Measurements from ENCODE around the gene SPATA31D4.
"Not testable (repeated sequence)": the region's sequence is repeated elsewhere in the genome, so short reads cannot be mapped to it uniquely, and the experiment has no call there.

The SPATA31D4 gene

GRCh38 chr9:81906671-81907070 lies 21.6 kb upstream of the SPATA31D4 start:
- Histone ChIP-seq H3K4me2 (ENCODE audit: low read depth, low read length, poor library complexity, severe bottlenecking) (no peak overlapping the region), H2AFZ (ENCODE audit: low read depth, low read length, severe bottlenecking) (no peak overlapping the region), H4K20me1 (ENCODE audit: low read depth, low read length) (no peaks in the 10 kb centered on the region), H3K4me3 (ENCODE audit: insufficient read depth, low read length, poor library complexity, severe bottlenecking) (no peak overlapping the region), H3K9me3 (ENCODE audit: insufficient read depth, low read length) (no peaks in the 10 kb centered on the region), H3K36me3 (ENCODE audit: low read length) (no peaks in the 10 kb centered on the region), H3K27me3 (ENCODE audit: low read length) (no peaks in the 10 kb centered on the region), H3K9me2 (replicated peaks; ENCODE audit: insufficient read depth, low read length) (no peaks in the 10 kb centered on the region), H3K9ac (ENCODE audit: low read length) (no peak overlapping the region), H3F3A (ENCODE audit: insufficient read depth) (no peaks in the 10 kb centered on the region), H3K27ac (ENCODE audit: low read depth, low read length) (no peak overlapping the region), H3K79me2 (ENCODE audit: insufficient read depth, low read length) (no peaks in the 10 kb centered on the region)
- TF ChIP-seq EZH2phosphoT487 (conservative IDR thresholded peaks at IDR 0.05; ENCODE audit: low read length) (no peak), CTCF (IDR thresholded peaks at IDR 0.05; ENCODE audit: insufficient read depth, low read length, poor library complexity, severe bottlenecking) (no peak)

- TF ChIP-seq EZH2phosphoT487 (conservative IDR thresholded peaks at IDR 0.05; ENCODE audit: low read length) (no peak), CTCF (IDR thresholded peaks at IDR 0.05; ENCODE audit: insufficient read depth, low read length, poor library complexity, severe bottlenecking) (no peak)
- Histone ChIP-seq H3K27ac (ENCODE audit: low read depth, low read length) (no peak overlapping the region), H4K20me1 (ENCODE audit: low read depth, low read length) (no peaks in the 10 kb centered on the region), H3K79me2 (ENCODE audit: insufficient read depth, low read length) (no peaks in the 10 kb centered on the region), H3K9me2 (replicated peaks; ENCODE audit: insufficient read depth, low read length) (no peaks in the 10 kb centered on the region), H3K4me2 (ENCODE audit: low read depth, low read length, poor library complexity, severe bottlenecking) (no peak overlapping the region), H2AFZ (ENCODE audit: low read depth, low read length, severe bottlenecking) (no peak overlapping the region), H3F3A (ENCODE audit: insufficient read depth) (no peaks in the 10 kb centered on the region), H3K27me3 (ENCODE audit: low read length) (no peaks in the 10 kb centered on the region), H3K36me3 (ENCODE audit: low read length) (no peaks in the 10 kb centered on the region), H3K9me3 (ENCODE audit: insufficient read depth, low read length) (no peaks in the 10 kb centered on the region), H3K4me3 (ENCODE audit: insufficient read depth, low read length, poor library complexity, severe bottlenecking) (no peak overlapping the region), H3K9ac (ENCODE audit: low read length) (no peak overlapping the region)
Observed at GRCh38 chr9:81912135-81912534, 16.1 kb upstream of the SPATA31D4 start.

- Histone ChIP-seq H3F3A (ENCODE audit: insufficient read depth) (no peaks in the 10 kb centered on the region), H3K4me3 (ENCODE audit: insufficient read depth, low read length, poor library complexity, severe bottlenecking) (no peak overlapping the region), H3K79me2 (ENCODE audit: insufficient read depth, low read length) (no peaks in the 10 kb centered on the region), H3K27me3 (ENCODE audit: low read length) (no peaks in the 10 kb centered on the region), H3K9me2 (replicated peaks; ENCODE audit: insufficient read depth, low read length) (no peaks in the 10 kb centered on the region), H3K9ac (ENCODE audit: low read length) (no peak overlapping the region), H3K4me2 (ENCODE audit: low read depth, low read length, poor library complexity, severe bottlenecking) (no peak overlapping the region), H3K36me3 (ENCODE audit: low read length) (no peaks in the 10 kb centered on the region), H3K9me3 (ENCODE audit: insufficient read depth, low read length) (no peaks in the 10 kb centered on the region), H2AFZ (ENCODE audit: low read depth, low read length, severe bottlenecking) (no peak overlapping the region), H4K20me1 (ENCODE audit: low read depth, low read length) (no peaks in the 10 kb centered on the region), H3K27ac (ENCODE audit: low read depth, low read length) (no peak overlapping the region)
- TF ChIP-seq CTCF (IDR thresholded peaks at IDR 0.05; ENCODE audit: insufficient read depth, low read length, poor library complexity, severe bottlenecking) (no peak), EZH2phosphoT487 (conservative IDR thresholded peaks at IDR 0.05; ENCODE audit: low read length) (no peak)
Observed at GRCh38 chr9:81915801-81916505, 12.3 kb upstream of the SPATA31D4 start.

GRCh38 chr9:81918507-81918906 lies 9.7 kb upstream of the SPATA31D4 start:
- not testable (repeated sequence) for H3K4me3 ChIP-seq (ENCODE audit: insufficient read depth, low read length, poor library complexity, severe bottlenecking); H3K9ac ChIP-seq (ENCODE audit: low read length); H3K9me3 ChIP-seq (ENCODE audit: insufficient read depth, low read length); H3F3A ChIP-seq (ENCODE audit: insufficient read depth); H3K36me3 ChIP-seq (ENCODE audit: low read length); H3K9me2 ChIP-seq (replicated peaks; ENCODE audit: insufficient read depth, low read length); H3K27me3 ChIP-seq (ENCODE audit: low read length); H3K27ac ChIP-seq (ENCODE audit: low read depth, low read length); H3K79me2 ChIP-seq (ENCODE audit: insufficient read depth, low read length); H2AFZ ChIP-seq (ENCODE audit: low read depth, low read length, severe bottlenecking); H4K20me1 ChIP-seq (ENCODE audit: low read depth, low read length); H3K4me2 ChIP-seq (ENCODE audit: low read depth, low read length, poor library complexity, severe bottlenecking)

GRCh38 chr9:81930147-81930546 lies 1.9 kb downstream of the SPATA31D4 start:
- H2AFZ ChIP-seq (ENCODE audit: low read depth, low read length, severe bottlenecking); H3K9ac ChIP-seq (ENCODE audit: low read length); H3K9me2 ChIP-seq (replicated peaks; ENCODE audit: insufficient read depth, low read length); H3K27me3 ChIP-seq (ENCODE audit: low read length); H3K9me3 ChIP-seq (ENCODE audit: insufficient read depth, low read length); H3K4me2 ChIP-seq (ENCODE audit: low read depth, low read length, poor library complexity, severe bottlenecking); H3K79me2 ChIP-seq (ENCODE audit: insufficient read depth, low read length); H3K36me3 ChIP-seq (ENCODE audit: low read length); H3K4me3 ChIP-seq (ENCODE audit: insufficient read depth, low read length, poor library complexity, severe bottlenecking); H4K20me1 ChIP-seq (ENCODE audit: low read depth, low read length); H3K27ac ChIP-seq (ENCODE audit: low read depth, low read length); H3F3A ChIP-seq (ENCODE audit: insufficient read depth): not testable (repeated sequence)

GRCh38 chr9:81933547-81933946 lies 5.3 kb downstream of the SPATA31D4 start:
- not testable (repeated sequence) for H3K4me3 ChIP-seq (ENCODE audit: insufficient read depth, low read length, poor library complexity, severe bottlenecking); H3K27ac ChIP-seq (ENCODE audit: low read depth, low read length); H3F3A ChIP-seq (ENCODE audit: insufficient read depth); H2AFZ ChIP-seq (ENCODE audit: low read depth, low read length, severe bottlenecking); H3K9me2 ChIP-seq (replicated peaks; ENCODE audit: insufficient read depth, low read length); H3K9ac ChIP-seq (ENCODE audit: low read length); H3K36me3 ChIP-seq (ENCODE audit: low read length); H3K79me2 ChIP-seq (ENCODE audit: insufficient read depth, low read length); H3K4me2 ChIP-seq (ENCODE audit: low read depth, low read length, poor library complexity, severe bottlenecking); H4K20me1 ChIP-seq (ENCODE audit: low read depth, low read length); H3K9me3 ChIP-seq (ENCODE audit: insufficient read depth, low read length); H3K27me3 ChIP-seq (ENCODE audit: low read length)

Data from SU-DHL-6 (cell line).